Endothelial cell of umbilical vein (primary cell): ENCODE measurements around the gene ADORA2B. TPM values are rescaled to one million over a fixed set of nuclear protein-coding genes. Genes with fewer than 3 reads are reported as not detected.

ENCODE experiments used
- BruUV-seq: library from RNA; stranded (reverse); fragments of 400-500 nt; replicated peaks from 2 replicates; lab custom pipeline; 2021; lab: Mats Ljungman, UMichigan
- CTCF ChIA-PET: fragments of 300-600, 350-600 bp; sonication (Branson Sonifier 250); formaldehyde crosslinking; loops from one replicate; lab custom pipeline; 2021; ENCODE audit warnings: antibody characterized with exemption, inconsistent platforms; lab: Charles Lee
- POLR2A ChIA-PET: fragments of 300-600, 350-600 bp; sonication (Branson Sonifier 250); formaldehyde crosslinking; loops from one replicate; lab custom pipeline; 2021; ENCODE audit warnings: antibody characterized with exemption, inconsistent platforms; lab: Charles Lee
- DNase-seq: peaks from one replicate; pipeline ENCODE4 v3.0.0-alpha.2; 2011; ENCODE audit warnings: low read depth, low spot score
- FAIRE-seq: peaks from 2 replicates; lab custom pipeline; 2011; peaks lifted over from hg19 to GRCh38; lab: Jason Lieb, UNC
- H2AFZ ChIP-seq: 2 replicates; pipeline ENCODE4 v1.6.0; 2012; ENCODE audit warnings: low read depth, low read length, control low read depth, inconsistent platforms
- H3K27ac ChIP-seq: 2 replicates; pipeline ENCODE4 v1.5.1; 2011; ENCODE audit warnings: low read depth, mild to moderate bottlenecking, control low read depth, low read length, moderate library complexity; ENCODE audit not compliant: insufficient read depth
- H3K27me3 ChIP-seq, 2 experiments: 2 replicates each; pipeline versions ENCODE4 v1.6.0 to v1.6.1; 2011; ENCODE audit warnings: low read length in 2 of 2, mixed read lengths in 1 of 2; ENCODE audit not compliant: control insufficient read depth in 2 of 2, insufficient read depth in 2 of 2
- H3K36me3 ChIP-seq, 2 experiments: 2 replicates in 1 of 2; 3 replicates in 1 of 2; pipeline ENCODE4 v1.5.1; 2011; ENCODE audit warnings: low read length in 2 of 2, mild to moderate bottlenecking in 1 of 2, moderate library complexity in 1 of 2; ENCODE audit not compliant: control insufficient read depth in 2 of 2, insufficient read depth in 2 of 2; ENCODE audit errors: extremely low read depth in 1 of 2
- H3K4me1 ChIP-seq: 3 replicates; pipeline ENCODE4 v1.5.1; 2011; ENCODE audit warnings: mild to moderate bottlenecking, low read length; ENCODE audit not compliant: control insufficient read depth, insufficient read depth; ENCODE audit errors: extremely low read depth
- H3K4me2 ChIP-seq: 2 replicates; pipeline ENCODE4 v1.6.1; 2011; ENCODE audit warnings: low read length, control low read depth, mixed read lengths; ENCODE audit not compliant: insufficient read depth
- H3K4me3 ChIP-seq, 3 experiments: fragments of 200-600 bp in 1 of 3; sonication (generic), shearing (Covaris generic) in 1 of 3; replicated peaks in 1 of 3; 2 replicates each; pipeline ENCODE4 v1.5.1; 2011 to 2016; ENCODE audit warnings: control low read depth in 3 of 3, low read length in 3 of 3, mild to moderate bottlenecking in 2 of 3, inconsistent platforms in 1 of 3, low read depth in 1 of 3, moderate library complexity in 1 of 3; ENCODE audit not compliant: insufficient read depth in 1 of 3
- H3K79me2 ChIP-seq: 2 replicates; pipeline ENCODE4 v1.6.0; 2012; ENCODE audit warnings: low read length, inconsistent platforms; ENCODE audit not compliant: control insufficient read depth, insufficient read depth
- H3K9ac ChIP-seq: replicated peaks from 2 replicates; pipeline ENCODE3; 2011; ENCODE audit warnings: low read length, control low read depth; ENCODE audit not compliant: insufficient read depth; ENCODE audit errors: extremely low read depth
- H3K9me1 ChIP-seq: replicated peaks from 3 replicates; pipeline ENCODE4 v1.6.0; 2011; ENCODE audit warnings: mild to moderate bottlenecking, low read length; ENCODE audit not compliant: control insufficient read depth, insufficient read depth; ENCODE audit errors: extremely low read depth
- H3K9me3 ChIP-seq: replicated peaks from 2 replicates; pipeline ENCODE4 v1.5.1; 2012; ENCODE audit warnings: low read length, inconsistent platforms; ENCODE audit not compliant: control insufficient read depth, insufficient read depth
- H4K20me1 ChIP-seq: replicated peaks from 2 replicates; pipeline ENCODE3; 2011; ENCODE audit warnings: mild to moderate bottlenecking, low read length; ENCODE audit not compliant: control insufficient read depth, insufficient read depth; ENCODE audit errors: extremely low read depth
- CTCF ChIP-seq, 2 donors: IDR thresholded peaks; 1 replicate in 1 of 2; 2 replicates in 1 of 2; pipeline ENCODE4 v1.5.1; 2011; ENCODE audit warnings: low read length in 2 of 2, mild to moderate bottlenecking in 2 of 2, moderate library complexity in 2 of 2, control low read depth in 1 of 2, inconsistent platforms in 1 of 2, low read depth in 1 of 2; ENCODE audit not compliant: insufficient read depth in 1 of 2; ENCODE audit errors: extremely low read depth in 1 of 2
- EZH2 ChIP-seq: IDR thresholded peaks from 2 replicates; pipeline ENCODE4 v1.6.1; 2012; ENCODE audit warnings: borderline replicate concordance, low read depth, mild to moderate bottlenecking, moderate library complexity, low read length, inconsistent platforms; ENCODE audit not compliant: severe bottlenecking
- FOS ChIP-seq: IDR thresholded peaks from 2 replicates; pipeline ENCODE4 v1.6.1; 2011; ENCODE audit warnings: mild to moderate bottlenecking, low read length, moderate library complexity, borderline replicate concordance; ENCODE audit not compliant: insufficient read depth
- GATA2 ChIP-seq: IDR thresholded peaks from 2 replicates; pipeline ENCODE4 v1.7.0; 2011; ENCODE audit warnings: low read depth, mild to moderate bottlenecking, moderate library complexity, mixed read lengths, low read length; ENCODE audit not compliant: insufficient read length, insufficient read depth
- JUN ChIP-seq: IDR thresholded peaks from 2 replicates; pipeline ENCODE4 v1.6.1; 2011; ENCODE audit warnings: borderline replicate concordance, low read depth; ENCODE audit not compliant: insufficient read length, insufficient read depth
- MAX ChIP-seq: IDR thresholded peaks from 2 replicates; pipeline ENCODE4 v1.6.1; 2011; ENCODE audit not compliant: insufficient read depth, insufficient read length
- MYC ChIP-seq: IDR thresholded peaks from one replicate; pipeline ENCODE4 v1.6.1; 2011; ENCODE audit warnings: mild to moderate bottlenecking, low read depth, low read length
- POLR2A ChIP-seq: IDR thresholded peaks from 2 replicates; pipeline ENCODE4 v1.6.1; 2012; ENCODE audit warnings: low read depth, mild to moderate bottlenecking, control low read depth, low read length
- POLR2AphosphoS5 ChIP-seq: IDR thresholded peaks from 2 replicates; pipeline ENCODE4 v1.6.1; 2012; ENCODE audit warnings: low read depth, mild to moderate bottlenecking, control low read depth, low read length, moderate library complexity; ENCODE audit not compliant: insufficient read depth
- dilution Hi-C: fragments of 300-500 bp; cut with MboI; formaldehyde crosslinking; loops from one replicate; pipeline ENCODE4 v1.15.0; 2019; ENCODE audit warnings: low sequenced_read_pairs; ENCODE audit not compliant: extremely low pct_ligation_motif_present
- intact Hi-C: fragments of 100-400 bp; cut with micrococcal nuclease; formaldehyde crosslinking; loops from one replicate; pipeline ENCODE4 v1.10.0; 2022
- polyA plus RNA-seq, 4 experiments: library from polyadenylated mRNA; depleted of rRNA in 3 of 4; stranded (reverse) in 3 of 4; unstranded in 1 of 4; fragments of >200 nt; gene quantifications; 2 replicates each; pipeline versions ENCODE4 v1.2.1 to v1.2.3, GENCODE V29; 2011 to 2012; ENCODE audit warnings: missing spikeins in 1 of 4
- total RNA-seq: library from RNA; stranded (reverse); gene quantifications from 2 replicates; pipeline ENCODE4 v1.2.3, GENCODE V29; 2021

The ADORA2B gene
- total and polyA plus RNA-seq, 2 donors (not counting 3 experiments of a cell fraction or from before 2014, with no cell fraction given): 8.8 to 9.8 TPM

GRCh38 chr17:15952048-15952532 lies 7.2 kb downstream of the ADORA2B start:
- no peak overlapping the region for H2AFZ ChIP-seq
- no peak for TF ChIP-seq JUN
- TF ChIP-seq POLR2AphosphoS5: no peak
- TF ChIP-seq MAX: no peak
- no peak for TF ChIP-seq CTCF (IDR thresholded peaks at IDR 0.05; ENCODE audit: extremely low read depth in 1 of 2, insufficient read depth in 1 of 2, low read depth in 1 of 2, low read length in 2 of 2)
- TF ChIP-seq GATA2: no peak
- TF ChIP-seq MYC: no peak
- TF ChIP-seq POLR2A: no peak
- no peak for TF ChIP-seq FOS
- TF ChIP-seq EZH2: no peak
- no peaks in the 10 kb centered on the region for H3K36me3 ChIP-seq
- intact Hi-C loops: no loop called here
- BruUV-seq: no TSS peak
- H3K9me3 ChIP-seq: no peaks in the 10 kb centered on the region
- ChIA-PET CTCF (interaction anchor here (0.9 to 1.3 kb wide), 2 partner anchors 19 to 47 kb away, joined by 3 to 5 read pairs; no protein-coding TSS in a partner anchor), POLR2A (interaction anchor here (0.6 kb wide), 1 partner anchor 20 kb away, joined by 6 read pairs; no protein-coding TSS in a partner anchor)
- no peak overlapping the region for H3K4me3 ChIP-seq
- no peaks in the 10 kb centered on the region for H4K20me1 ChIP-seq
- no peaks in the 10 kb centered on the region for H3K9me1 ChIP-seq
- FAIRE-seq (no peak), DNase-seq (no peak)
- dilution Hi-C loops: no loop called here
- no peak overlapping the region for H3K27ac ChIP-seq
- no peaks in the 10 kb centered on the region for H3K27me3 ChIP-seq
- peaks cover 22% of the 10 kb centered on the region for H3K4me1 ChIP-seq
- H3K4me2 ChIP-seq: no peak overlapping the region
- peaks cover 42% of the 10 kb centered on the region for H3K79me2 ChIP-seq
- H3K9ac ChIP-seq: no peak overlapping the region
